ENCODE results near the gene SMIM33.
A peak's percentile ranks its signal among the peaks of the same experiment; 100 is the strongest.

GRCh38 chr5:139495638-139496435 is 25.0 kb downstream of the SMIM33 start:
- TF ChIP-seq MAFK (IDR thresholded peaks at IDR 0.05; ENCODE audit: low read length) (no peak), NCOA6 (IDR thresholded peaks at IDR 0.05) (no peak), NR1H2 (CRISPR knock-in tag; IDR thresholded peaks at IDR 0.05) (peak; percentile 48; the same call in 1 of the 2 replicates), TCF7L2 (IDR thresholded peaks at IDR 0.05; ENCODE audit: low read depth, low read length) (no peak), ZNF830 (CRISPR knock-in tag; IDR thresholded peaks at IDR 0.05) (no peak), SAFB2 (IDR thresholded peaks at IDR 0.05; ENCODE audit: borderline replicate concordance, low read depth, low read length, severe bottlenecking) (no peak), CREB1 (IDR thresholded peaks at IDR 0.05) (no peak), CREB1 (CRISPR knock-in tag; IDR thresholded peaks at IDR 0.05) (no peak), TAF1 (IDR thresholded peaks at IDR 0.05; ENCODE audit: control insufficient read depth, extremely low read depth, insufficient read depth, low read length, severe bottlenecking) (no peak), HNRNPL (IDR thresholded peaks at IDR 0.05; ENCODE audit: low read depth, low read length) (no peak), MAX (CRISPR knock-in tag; IDR thresholded peaks at IDR 0.05) (no peak), FOSL1 (tag; conservative IDR thresholded peaks at IDR 0.05) (peak; percentile 75), NRF1 (conservative IDR thresholded peaks at IDR 0.05 in 1 of 2, IDR thresholded peaks at IDR 0.05 in 1 of 2) (no peak), SNAPC5 (CRISPR knock-in tag; IDR thresholded peaks at IDR 0.05) (no peak)
- TF ChIP-seq, protein P1, sequence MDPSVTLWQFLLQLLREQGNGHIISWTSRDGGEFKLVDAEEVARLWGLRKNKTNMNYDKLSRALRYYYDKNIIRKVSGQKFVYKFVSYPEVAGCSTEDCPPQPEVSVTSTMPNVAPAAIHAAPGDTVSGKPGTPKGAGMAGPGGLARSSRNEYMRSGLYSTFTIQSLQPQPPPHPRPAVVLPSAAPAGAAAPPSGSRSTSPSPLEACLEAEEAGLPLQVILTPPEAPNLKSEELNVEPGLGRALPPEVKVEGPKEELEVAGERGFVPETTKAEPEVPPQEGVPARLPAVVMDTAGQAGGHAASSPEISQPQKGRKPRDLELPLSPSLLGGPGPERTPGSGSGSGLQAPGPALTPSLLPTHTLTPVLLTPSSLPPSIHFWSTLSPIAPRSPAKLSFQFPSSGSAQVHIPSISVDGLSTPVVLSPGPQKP (CRISPR knock-in tag; IDR thresholded peaks at IDR 0.05), result no peak

All from K562 (cell line).